ENCODE results near the gene UBE2H. TPM values are rescaled to one million over a fixed set of nuclear protein-coding genes. Genes with fewer than 3 reads are reported as not detected.

UBE2H gene
- total RNA-seq, 4 donors from 2014 or later = 82.7 to 162 (median 103) TPM

DNA sequence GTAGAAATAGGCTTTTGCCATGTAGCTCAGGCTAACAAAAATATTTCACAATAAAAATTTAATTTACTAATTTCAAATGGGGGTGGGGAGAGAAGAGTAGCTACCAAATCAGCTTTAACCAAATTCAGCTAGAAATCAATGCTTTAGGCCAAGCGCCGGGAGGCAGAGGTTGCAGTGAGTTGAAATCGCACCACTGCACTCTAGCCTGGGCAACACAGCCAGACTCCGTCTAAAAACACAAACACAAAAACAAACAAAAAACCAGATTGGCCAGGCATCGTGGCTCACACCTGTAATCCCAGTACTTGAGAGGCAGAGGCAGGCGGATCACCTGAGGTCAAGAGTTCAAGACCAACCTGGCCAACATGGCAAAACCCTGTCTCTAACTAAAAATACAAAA is 9.4 kb downstream of the UBE2H start:
- ATAC-seq = no peak
- in situ Hi-C loops (cut with MboI; ENCODE audit: low sequenced_read_pairs in 4 of 4) = loop anchor here in 1 of 4 donors (25.0 kb wide), 1 partner anchor 106 kb away; no protein-coding TSS in a partner anchor

DNA sequence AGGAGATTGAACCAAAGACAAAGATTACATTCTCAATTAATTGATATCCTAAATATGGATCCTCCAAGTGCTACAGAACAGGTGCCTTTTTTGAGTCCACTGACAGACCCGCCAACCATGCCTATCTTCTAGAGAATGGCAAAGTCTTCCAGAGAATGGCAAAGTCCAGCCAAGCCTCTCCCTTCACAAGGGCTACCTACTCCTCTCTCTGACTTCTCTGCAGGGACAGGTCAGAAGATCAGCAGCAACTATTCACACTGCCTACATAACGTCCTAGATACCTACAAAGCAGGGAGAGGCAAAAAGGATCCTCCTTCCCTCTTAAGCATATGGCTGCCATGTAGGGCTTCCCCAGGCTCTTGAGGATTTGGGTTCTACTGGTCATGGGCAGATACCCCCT is 12.4 kb downstream of the UBE2H start:
- H3K9me3 ChIP-seq = no peaks in the 10 kb centered on the region
- intact Hi-C loops (cut with DNase I; ENCODE audit: low total_unique reads) (no loop called here), in situ Hi-C loops (cut with MboI; ENCODE audit: low sequenced_read_pairs in 4 of 4) (loop anchor here in 1 of 4 donors (25.0 kb wide), 1 partner anchor 103 kb away; no protein-coding TSS in a partner anchor)
- TF ChIP-seq, protein P1, sequence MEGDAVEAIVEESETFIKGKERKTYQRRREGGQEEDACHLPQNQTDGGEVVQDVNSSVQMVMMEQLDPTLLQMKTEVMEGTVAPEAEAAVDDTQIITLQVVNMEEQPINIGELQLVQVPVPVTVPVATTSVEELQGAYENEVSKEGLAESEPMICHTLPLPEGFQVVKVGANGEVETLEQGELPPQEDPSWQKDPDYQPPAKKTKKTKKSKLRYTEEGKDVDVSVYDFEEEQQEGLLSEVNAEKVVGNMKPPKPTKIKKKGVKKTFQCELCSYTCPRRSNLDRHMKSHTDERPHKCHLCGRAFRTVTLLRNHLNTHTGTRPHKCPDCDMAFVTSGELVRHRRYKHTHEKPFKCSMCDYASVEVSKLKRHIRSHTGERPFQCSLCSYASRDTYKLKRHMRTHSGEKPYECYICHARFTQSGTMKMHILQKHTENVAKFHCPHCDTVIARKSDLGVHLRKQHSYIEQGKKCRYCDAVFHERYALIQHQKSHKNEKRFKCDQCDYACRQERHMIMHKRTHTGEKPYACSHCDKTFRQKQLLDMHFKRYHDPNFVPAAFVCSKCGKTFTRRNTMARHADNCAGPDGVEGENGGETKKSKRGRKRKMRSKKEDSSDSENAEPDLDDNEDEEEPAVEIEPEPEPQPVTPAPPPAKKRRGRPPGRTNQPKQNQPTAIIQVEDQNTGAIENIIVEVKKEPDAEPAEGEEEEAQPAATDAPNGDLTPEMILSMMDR (IDR thresholded peaks at IDR 0.05 in 4 of 5, conservative IDR thresholded peaks at IDR 0.05 in 1 of 5) = no peak
- TF ChIP-seq POLR2A (IDR thresholded peaks at IDR 0.05) = no peak
- peak overlapping the region in 2 of 4 donors; percentile 8 to 11 for H3K27ac ChIP-seq
- no peaks in the 10 kb centered on the region for H3K27me3 ChIP-seq
- ATAC-seq (no peak), DNase-seq (no peak)
- no peak overlapping the region for H3K4me3 ChIP-seq
- H3K4me1 ChIP-seq = peaks cover 12 to 17% of the 10 kb centered on the region in 2 donors
- no peaks in the 10 kb centered on the region for H3K36me3 ChIP-seq

More for the DNA sequence above, 9.4 kb downstream of the UBE2H start:
- Histone ChIP-seq H3K27me3 (no peaks in the 10 kb centered on the region), H3K27ac (no peak overlapping the region), H3K4me1 (peaks cover 35 to 42% of the 10 kb centered on the region in 2 donors), H3K36me3 (no peaks in the 10 kb centered on the region), H3K9me3 (no peaks in the 10 kb centered on the region), H3K4me3 (no peak overlapping the region)
- intact Hi-C loops (cut with DNase I; ENCODE audit: low total_unique reads) = no loop called here
- TF ChIP-seq, protein P1 (IDR thresholded peaks at IDR 0.05 in 4 of 5, conservative IDR thresholded peaks at IDR 0.05 in 1 of 5) = no peak
- TF ChIP-seq POLR2A (IDR thresholded peaks at IDR 0.05) = no peak
- no peak for DNase-seq

DNA sequence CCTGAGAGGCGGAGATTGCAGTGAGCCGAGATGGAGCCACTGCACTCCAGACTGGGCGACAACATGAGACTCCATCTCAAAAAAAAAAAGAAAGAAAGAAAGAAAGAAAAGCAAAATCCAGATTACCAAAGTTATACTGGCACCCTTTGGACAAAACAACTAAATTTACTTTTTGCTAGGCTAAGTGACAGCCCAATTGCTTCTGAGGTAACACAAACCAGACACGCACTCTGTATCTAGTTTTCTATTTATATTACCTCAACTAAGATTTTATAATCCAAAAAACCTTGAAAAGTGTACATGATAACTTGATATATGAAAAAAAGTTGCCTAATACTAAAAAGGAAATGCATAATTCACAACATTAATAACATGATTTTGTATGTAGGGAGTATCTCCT is 12.9 kb downstream of the UBE2H start:
- no peak overlapping the region for H3K4me3 ChIP-seq
- no peaks in the 10 kb centered on the region for H3K9me3 ChIP-seq
- TF ChIP-seq POLR2A (IDR thresholded peaks at IDR 0.05) = no peak
- TF ChIP-seq, protein P1 (IDR thresholded peaks at IDR 0.05 in 4 of 5, conservative IDR thresholded peaks at IDR 0.05 in 1 of 5) = no peak
- H3K4me1 ChIP-seq = peaks cover 12 to 17% of the 10 kb centered on the region in 2 donors
- intact Hi-C loops (cut with DNase I; ENCODE audit: low total_unique reads) = no loop called here
- no peaks in the 10 kb centered on the region for H3K36me3 ChIP-seq
- H3K27me3 ChIP-seq = no peaks in the 10 kb centered on the region
- ATAC-seq = no peak
- in situ Hi-C loops (cut with MboI; ENCODE audit: low sequenced_read_pairs in 4 of 4) = loop anchor here in 1 of 4 donors (25.0 kb wide), 1 partner anchor 103 kb away; no protein-coding TSS in a partner anchor
- DNase-seq = no peak
- H3K27ac ChIP-seq = peak overlapping the region in 1 of 4 donors; percentile 11

DNA sequence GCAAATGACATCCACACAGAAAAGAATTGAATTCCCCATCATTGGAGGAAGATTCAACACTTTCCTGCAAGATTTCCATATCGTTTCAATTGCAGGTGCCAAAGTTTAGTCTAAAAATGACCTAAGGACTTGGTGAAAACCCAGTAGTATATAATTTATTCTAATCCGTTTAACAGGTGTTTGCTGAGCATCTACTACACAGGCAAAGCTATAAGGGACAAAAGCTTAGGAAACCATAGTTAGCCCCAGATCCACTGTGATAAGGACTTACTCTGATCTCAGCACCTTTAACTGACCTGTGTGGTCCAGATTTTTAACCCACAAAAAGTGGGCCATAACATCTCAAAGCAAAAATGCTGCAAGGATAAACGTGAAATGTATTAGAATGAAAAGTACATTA is 19.1 kb downstream of the UBE2H start:
- Histone ChIP-seq H3K9me3 (no peaks in the 10 kb centered on the region), H3K27me3 (no peaks in the 10 kb centered on the region), H3K4me3 (no peak overlapping the region), H3K36me3 (no peaks in the 10 kb centered on the region), H3K27ac (no peak overlapping the region), H3K4me1 (peaks cover 0 to 7% of the 10 kb centered on the region in 2 donors)
- intact Hi-C loops (cut with DNase I; ENCODE audit: low total_unique reads) (no loop called here), in situ Hi-C loops (cut with MboI; ENCODE audit: low sequenced_read_pairs in 4 of 4) (loop anchor here in 1 of 4 donors (25.0 kb wide), 1 partner anchor 96 kb away; no protein-coding TSS in a partner anchor)
- ATAC-seq (no peak), DNase-seq (no peak)
- TF ChIP-seq POLR2A (IDR thresholded peaks at IDR 0.05) = no peak
- TF ChIP-seq, protein P1 (IDR thresholded peaks at IDR 0.05 in 4 of 5, conservative IDR thresholded peaks at IDR 0.05 in 1 of 5) = no peak
